Measurements from ENCODE around the gene AGO1.
"Not testable (repeated sequence)": the region's sequence is repeated elsewhere in the genome, so short reads cannot be mapped to it uniquely, and the experiment has no call there.

AGO1 gene

DNA sequence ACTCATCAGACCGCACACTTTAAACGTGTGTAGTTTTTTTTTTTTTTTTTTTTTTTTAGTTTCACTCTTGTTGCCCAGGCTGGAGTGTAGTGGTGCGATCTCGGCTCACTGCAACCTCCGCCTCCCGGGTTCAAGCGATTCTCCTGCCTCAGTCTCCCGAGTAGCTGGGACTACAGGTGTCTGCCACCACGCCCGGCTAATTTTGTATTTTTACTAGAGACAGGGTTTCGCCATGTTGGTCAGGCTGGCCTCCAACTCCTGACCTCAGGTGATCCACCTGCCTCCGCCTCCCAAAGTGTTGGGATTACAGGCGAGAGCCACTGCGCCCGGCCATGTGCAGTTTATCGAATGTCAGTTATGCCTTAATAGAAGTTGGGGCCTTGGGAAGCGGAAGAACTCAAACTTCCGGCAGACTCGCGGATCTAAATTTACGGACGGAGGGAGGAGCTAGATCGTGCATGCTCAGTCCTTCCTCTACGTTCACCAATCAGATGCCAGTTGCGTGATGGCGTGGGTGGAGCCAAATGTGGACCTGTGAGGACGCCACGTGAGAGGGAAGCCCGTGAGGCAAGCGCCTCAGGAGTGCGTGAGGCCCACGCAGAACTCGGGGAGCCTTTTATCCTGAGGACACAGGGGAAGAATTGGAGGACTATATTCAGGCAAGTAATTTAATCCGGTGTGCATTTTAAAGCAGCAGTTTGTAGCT, 13.6 kb upstream of the AGO1 start:
- not testable (repeated sequence) for DNase-seq (ENCODE audit: low read depth)

DNA sequence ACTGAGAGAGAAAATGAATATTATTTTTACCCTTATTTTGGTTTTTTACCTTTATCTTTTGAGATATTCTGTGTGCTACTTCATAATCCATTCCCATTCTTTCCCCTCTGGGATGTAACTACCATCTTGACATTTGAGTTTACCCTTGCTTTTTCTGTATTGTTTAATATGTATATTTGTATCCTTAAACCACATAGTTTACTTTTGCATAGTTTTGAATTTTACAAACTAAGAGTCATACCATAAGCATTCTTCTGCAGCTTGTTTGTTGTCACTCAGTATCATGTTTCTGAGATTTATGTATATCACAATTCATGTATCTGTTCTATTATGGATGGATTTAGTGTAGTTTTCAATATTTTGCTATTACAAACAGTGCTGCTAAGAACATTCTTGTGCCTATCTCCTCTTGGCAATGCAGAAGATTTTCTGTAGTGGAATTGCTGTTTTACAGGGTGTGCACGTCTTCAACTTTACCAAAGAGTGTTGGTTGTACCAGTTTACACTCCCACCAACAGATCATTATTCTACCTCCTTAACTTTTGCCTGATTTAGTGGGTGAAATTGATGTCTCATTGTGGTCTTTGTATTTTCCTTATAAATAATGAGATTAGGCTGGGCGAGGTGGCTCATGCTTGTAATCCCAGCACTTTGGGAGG, 12.2 kb upstream of the AGO1 start:
- no peak for DNase-seq (ENCODE audit: low read depth)

DNA sequence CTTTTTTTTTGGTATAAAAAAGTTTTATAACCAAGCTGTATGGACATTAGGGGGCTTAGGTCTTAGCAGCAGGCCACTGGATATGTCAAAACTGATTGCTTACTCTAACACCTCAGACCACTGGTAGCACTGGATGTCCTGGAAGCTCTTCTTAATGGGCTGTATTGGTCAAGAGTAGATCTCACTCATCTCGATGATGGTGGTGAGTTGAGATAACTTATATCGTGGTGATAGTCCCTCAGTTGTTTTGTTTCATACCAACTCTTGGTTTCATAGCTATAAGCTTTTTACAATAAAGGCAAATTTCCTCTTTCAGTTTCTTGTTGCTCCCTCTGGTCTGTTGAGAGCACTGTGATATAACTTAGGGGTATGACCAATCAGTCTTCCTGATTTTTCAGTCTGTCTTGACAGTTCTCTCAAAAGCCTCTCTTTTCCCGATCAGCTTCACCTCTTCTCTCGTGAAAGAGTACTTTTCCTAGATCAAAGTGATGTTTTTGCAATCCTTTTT, 9.7 kb upstream of the AGO1 start:
- no peak for DNase-seq (ENCODE audit: low read depth)

DNA sequence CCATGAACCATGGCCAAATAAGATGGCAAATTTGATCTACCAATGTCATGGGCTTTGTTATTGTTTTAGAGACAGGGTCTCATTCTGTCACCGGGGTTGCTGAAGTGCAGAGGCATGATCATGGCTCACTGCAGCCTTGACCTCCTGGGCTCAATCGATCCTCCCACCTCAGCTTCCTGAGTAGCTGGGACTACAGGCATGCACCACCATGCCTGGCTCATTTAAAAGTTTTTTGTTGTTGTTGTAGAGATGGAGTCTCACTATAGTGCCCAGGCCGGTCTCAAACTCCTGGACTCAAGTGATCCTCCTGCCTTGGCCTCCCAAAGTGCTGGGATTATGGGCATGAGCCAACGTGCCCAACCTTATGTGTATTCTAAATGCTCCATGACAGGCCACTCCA, 8.9 kb upstream of the AGO1 start:
- DNase-seq (ENCODE audit: low read depth), result not testable (repeated sequence)

DNA sequence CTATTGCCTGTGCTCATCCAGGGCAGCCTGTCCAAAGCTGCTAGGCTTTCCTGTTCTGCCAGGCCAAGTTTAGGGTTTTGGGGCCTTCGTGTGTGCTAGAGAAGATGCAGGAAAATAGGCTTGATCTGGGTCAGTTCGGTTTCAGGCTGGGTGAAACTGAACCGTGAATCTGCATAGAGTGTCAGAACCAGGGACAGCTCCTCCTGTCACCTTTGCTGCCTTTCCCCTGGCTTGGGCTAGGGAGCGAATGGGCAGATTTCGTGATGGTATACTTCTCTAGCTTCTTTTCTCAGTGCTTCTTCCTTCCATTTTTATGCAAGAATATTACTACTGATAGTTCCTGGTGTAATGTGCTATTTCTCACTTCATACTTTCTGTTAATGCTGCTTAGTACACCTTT, 6.0 kb upstream of the AGO1 start:
- DNase-seq (ENCODE audit: low read depth), result no peak

DNA sequence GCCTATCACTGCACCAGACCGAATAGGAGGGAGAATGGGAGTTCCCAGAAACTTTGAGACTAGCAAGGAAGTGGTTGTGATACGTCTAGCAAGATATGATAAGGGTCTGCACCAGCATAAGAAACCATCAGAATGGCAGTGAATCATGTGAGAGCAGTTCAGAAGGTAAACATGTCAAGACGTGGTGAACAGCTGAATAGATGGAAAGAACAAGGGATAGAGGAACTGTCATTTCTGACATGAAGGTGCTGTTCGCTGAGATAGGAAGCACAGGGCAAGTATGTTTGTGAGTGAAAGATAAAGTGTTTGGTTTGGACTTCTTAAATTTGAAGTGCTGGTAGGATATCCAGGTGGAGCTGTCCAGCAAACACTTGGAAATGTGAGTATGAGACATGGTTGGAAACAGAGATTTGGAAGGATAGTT, 1.1 kb upstream of the AGO1 start:
- DNase-seq (ENCODE audit: low read depth), result no peak

DNA sequence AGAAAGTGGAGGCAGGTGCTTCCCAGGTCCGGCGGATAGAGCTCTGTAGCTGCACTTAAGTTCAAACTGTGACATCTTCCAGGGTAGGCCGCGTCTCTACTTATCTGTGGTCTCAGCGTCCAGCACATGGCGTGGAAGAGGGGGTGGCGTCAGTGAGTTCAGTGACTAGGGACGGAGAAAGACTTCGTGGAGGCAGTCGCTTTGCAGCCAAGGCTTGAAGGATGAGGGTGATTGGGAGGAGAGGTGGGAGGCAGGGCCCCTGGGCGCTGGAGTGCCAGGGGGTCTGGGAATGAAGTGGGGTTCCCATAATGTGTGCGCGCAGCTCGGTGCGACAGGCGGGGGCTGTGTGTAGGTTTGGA, 444 bp upstream of the AGO1 start:
- no peak for DNase-seq (ENCODE audit: low read depth)

DNA sequence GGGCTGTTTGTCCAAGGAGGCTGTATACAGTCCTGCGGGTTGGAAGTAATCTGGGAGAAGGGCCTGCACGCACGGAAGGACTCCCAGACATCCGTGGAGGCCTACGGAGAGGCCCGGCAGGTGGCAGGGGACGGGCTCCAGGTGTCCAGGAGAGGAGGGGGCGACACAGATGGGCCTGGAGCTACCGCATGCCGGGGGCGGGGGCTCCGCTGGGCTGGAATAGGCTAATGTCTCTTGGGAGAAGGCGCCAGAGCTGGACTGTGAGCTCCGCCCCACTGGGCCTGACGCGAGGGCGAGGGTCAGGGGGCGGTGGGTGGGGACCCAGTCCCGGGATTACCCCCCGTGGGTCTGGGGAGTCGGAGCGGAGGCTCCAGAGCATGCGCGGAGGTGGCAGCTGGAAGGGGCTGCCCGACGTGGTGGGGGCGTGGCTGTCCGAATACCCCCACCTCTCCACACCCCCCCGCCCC, 659 bp downstream of the AGO1 start:
- DNase-seq (ENCODE audit: low read depth), result peak; percentile 19

DNA sequence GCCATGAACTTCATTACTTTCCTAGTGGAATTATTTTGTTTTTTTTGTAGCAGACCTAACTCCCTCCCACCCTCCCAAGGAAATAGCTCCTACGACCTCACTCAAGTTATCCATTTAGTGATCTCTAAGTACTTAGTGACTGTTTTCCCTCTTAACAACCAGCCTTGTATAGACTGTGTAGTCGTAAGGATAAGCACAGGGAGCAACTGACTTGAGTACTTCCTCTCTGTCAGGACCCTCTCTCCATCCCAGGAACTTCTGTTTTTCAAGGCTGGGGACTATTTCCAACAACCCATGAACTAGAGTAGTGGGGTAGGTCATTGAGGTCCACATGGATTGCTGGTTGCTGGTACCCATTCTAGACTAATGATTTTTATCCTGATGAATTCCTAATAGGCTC, 1.9 kb downstream of the AGO1 start:
- DNase-seq (ENCODE audit: low read depth), result no peak

DNA sequence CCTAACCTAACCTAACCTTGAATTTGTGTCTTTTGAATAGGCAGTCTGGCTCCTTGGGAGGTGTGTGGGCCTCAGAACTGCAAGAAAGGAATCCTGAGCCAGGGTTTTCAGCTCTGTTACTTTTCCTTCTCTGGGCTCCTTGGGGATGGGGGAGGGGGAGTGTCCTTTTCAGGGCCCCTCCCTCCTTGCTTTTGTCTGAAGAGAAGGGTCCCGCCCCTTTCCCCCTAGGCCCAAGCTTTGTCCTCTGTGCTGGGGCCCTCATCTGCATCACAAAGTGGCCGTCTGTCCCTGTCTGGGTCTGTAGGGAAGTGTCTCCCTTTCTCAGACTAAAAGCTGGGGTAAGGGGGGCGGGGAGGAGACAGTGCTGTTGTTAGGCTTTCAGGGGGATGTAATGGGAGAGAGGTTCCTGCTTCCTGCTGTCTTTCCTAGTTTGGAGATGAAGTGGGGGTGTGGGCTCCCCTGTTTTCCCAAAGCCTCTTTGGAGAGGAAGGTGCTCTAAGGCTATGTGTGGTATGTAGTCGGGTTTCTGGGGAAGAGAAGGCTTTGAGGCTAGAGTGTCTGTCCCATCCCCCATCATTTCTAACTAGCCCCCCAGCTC, 3.1 kb downstream of the AGO1 start:
- DNase-seq (ENCODE audit: low read depth), result no peak

DNA sequence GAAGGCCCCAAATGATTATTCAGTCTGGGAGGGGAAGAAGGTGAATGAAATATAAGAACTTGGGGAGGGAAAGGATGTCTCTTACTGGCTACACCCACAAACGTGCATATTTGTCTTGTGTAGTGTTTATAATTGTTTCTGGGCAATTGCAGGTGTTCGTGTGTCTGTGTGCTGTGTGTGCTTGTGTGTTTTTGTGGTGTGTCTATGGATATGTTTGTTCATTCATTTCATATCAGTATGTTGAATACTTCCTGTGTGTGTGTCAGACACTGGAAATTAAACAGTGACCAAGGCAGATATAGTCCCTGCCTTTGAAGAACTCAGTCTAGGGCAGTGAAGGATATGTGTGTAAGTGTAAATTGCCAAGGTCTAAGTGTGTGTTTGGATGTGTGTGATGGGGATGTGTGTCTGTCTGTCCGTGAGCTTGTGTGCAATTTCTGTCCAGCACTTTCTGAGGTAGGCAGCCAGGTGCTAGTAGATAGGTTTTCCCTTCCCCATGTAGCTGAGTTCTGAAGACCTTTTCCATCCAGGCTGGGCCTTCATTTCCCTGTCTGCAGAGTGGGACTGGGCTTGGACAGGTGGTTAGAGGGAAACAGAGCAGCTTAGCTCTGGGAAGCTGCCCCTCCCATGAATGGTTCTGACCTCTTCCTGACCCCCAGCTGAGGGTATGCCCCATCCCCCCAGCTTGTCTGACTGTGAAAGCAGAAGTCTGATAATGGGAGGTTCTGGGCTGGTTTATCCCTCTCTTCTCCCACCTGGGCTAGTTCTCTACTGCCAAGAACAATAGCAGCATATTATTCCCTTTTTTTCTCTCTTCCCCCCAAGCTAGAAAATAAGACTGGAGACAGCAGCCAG, 3.8 kb downstream of the AGO1 start:
- no peak for DNase-seq (ENCODE audit: low read depth)

DNA sequence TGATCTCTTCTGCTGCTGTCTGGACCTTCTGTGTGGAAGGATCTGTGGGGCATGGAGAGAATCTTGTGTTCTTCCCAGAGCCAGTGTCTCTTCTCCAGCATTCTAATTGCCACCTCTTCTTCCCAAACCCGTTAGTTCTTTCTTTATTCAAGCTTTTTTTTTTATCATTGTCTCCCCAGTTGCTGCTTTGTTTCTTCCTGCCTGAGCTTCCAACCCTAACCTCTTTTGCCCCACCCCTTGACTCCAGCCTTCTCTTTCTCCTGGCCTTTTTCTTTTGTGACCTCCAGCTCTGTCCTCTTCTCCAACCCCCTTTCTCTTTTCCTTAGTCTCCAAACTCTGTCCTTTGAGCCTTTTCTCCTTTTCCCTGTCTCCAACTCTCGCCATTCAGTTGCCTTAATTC, 4.5 kb downstream of the AGO1 start:
- no peak for DNase-seq (ENCODE audit: low read depth)

DNA sequence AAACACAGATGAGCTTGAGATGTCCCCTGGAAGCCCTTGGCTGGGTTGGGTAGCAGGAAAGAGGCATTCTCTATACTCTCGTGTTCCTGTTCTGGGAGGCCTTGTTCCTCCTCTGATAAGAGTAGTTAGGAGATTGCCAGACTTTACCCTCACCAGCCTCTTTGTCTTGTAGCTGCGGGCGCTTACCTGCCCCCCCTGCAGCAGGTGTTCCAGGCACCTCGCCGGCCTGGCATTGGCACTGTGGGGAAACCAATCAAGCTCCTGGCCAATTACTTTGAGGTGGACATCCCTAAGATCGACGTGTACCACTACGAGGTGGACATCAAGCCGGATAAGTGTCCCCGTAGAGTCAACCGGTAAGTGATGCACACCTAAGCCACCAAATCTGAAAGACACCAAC, 5.2 kb downstream of the AGO1 start:
- no peak for DNase-seq (ENCODE audit: low read depth)

DNA sequence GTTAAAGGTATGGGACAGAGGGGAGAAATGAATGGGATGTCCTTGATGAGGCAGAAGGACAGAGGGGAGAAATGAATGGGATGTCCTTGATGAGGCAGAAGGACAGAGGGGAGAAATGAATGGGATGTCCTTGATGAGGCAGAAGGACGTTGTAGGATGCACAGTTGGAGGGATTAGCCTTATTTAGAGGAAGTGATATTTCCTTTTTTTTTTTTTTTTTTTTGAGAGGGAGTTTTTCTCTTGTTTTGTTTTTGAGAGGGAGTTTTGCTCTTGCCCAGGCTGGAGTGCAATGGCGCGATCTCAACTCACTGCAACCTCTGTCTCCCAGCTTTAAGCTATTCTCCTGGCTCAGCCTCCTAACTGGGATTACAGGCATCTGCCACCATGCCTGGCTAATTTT, 6.0 kb downstream of the AGO1 start:
- DNase-seq (ENCODE audit: low read depth), result not testable (repeated sequence)

DNA sequence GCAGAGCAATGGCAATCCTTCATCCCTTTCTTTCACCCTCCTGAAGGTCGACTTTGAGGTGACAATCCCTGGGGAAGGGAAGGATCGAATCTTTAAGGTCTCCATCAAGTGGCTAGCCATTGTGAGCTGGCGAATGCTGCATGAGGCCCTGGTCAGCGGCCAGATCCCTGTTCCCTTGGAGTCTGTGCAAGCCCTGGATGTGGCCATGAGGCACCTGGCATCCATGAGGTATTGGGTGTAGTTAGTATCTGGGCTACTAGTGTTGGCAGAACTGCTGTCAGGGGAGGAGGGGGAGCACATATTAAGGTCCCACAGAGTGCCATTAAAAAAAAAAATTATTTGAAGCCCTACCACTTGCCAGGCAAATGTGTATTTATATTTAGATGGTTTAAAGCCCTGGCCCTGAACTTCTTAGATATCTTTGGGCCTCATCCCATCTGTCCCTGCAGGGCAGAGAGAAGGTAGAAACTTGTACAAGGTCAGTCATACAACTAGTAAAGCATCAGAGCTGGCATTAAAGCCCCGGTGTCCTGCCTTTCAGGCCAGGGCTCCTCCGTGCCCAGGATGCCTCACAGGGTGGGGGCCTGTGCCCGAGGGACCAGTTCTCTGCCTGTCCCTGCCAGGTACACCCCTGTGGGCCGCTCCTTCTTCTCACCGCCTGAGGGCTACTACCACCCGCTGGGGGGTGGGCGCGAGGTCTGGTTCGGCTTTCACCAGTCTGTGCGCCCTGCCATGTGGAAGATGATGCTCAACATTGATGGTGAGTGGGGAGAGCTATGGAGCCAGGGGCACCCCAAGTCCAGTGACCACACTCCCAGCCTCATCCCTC, 10.3 kb downstream of the AGO1 start:
- DNase-seq (ENCODE audit: low read depth), result no peak

DNA sequence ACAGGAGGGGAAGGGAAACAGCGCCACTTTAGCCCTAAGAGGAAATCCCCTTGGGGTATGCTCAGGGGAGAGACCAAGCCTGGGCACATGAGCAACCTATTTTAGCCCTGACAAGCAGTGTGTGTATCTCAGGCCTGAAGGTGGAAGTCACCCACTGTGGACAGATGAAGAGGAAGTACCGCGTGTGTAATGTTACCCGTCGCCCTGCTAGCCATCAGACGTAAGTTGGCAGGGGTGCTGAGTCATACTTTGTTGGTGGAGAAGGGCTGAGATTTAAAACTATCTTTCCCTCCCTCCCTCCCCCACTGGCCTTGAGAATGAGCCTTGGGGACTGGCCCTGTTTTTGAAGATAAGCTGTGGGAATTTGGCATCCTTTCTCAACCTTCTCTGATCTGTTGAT, 11.2 kb downstream of the AGO1 start:
- no peak for DNase-seq (ENCODE audit: low read depth)

DNA sequence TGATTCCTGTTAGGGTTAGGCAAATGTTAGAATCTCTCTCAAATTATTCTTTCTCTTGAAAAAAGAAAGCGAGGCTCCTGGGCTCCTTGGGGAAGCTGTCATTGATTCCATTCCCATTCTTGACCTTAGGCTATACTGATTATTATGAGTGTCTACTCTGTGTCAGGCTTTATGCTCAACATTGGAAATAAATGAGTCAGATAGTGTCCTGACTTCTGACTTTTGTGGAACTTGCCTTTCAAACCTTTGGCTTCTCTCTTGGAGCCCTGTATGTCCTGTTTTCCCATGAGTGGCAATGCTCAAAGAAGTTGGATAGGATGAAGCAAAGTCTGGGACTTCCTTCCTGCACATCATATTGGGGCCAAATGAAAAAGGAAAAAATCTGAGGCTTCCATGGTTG, 11.6 kb downstream of the AGO1 start:
- DNase-seq (ENCODE audit: low read depth), result no peak

DNA sequence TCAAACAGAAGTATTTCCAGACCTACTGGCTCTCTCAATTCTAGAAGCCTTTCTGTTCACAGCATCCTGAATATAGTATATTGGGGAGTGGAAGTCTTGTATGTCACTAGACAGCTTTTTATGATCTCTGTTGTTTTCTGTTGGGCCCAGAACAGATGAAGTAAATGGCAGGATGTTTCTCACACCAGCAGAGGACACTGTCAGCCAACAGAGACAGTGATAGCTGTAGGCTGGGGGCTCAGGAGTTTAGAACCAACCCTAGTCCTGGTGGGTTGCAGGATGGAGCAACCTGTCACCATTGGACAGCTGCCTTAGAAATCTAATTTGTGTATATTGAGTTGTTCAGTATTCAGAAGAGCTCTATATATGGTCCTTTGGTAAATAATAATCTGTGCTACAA, 16.9 kb downstream of the AGO1 start:
- no peak for DNase-seq (ENCODE audit: low read depth)

DNA sequence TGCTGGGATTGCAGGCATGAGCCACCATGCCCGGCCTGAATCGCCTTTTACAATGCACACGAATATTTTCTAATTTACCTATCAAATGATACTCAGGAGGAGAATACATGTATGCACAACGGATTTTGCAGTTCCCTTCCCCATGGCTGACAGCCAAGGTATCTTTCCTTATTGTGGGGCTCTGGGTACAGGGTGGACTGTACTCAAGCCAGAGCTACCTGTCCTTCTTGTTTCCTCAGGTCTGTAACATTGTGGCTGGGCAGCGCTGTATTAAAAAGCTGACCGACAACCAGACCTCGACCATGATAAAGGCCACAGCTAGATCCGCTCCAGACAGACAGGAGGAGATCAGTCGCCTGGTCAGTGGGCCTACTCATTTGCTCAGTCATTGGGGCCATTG, 18.2 kb downstream of the AGO1 start:
- DNase-seq (ENCODE audit: low read depth), result no peak

DNA sequence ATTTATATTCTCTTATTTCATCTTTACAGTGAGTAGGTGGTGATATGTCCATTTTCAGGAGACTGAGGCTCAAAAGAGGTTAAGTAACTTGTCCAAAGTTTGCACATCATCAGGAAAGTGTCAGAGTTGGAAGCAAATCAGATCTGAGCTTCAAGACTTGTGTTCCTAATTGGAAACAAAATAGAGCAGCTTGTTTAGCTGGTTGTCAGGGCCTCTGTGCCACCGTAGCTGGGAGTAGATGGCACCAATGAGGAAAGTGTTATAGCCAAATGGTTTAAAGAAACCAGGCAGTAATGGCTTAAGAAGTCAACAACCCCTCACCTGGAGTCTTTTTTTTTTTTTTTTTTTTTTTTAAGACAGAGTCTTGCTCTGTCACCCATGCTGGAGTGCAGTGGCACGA, 19.7 kb downstream of the AGO1 start:
- DNase-seq (ENCODE audit: low read depth), result no peak

DNA sequence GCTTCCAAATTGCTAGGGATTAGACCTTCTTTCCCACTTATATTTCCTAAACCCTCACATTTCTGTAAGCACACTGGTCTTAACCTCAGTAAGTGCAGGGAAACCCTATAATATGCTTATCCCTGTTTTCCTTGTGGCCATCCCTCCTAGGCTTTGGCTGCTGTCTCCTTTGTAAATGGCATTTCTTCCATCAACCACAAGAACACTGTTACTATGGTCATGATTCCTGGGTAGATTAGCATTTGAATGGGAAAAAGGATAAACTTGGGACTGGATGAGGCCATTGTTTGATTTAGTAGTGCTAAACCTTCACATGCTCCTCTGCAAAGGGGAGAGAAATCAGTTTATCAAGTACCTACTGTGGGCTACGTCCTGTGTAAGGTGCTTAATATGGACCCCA, 31.7 kb downstream of the AGO1 start:
- no peak for DNase-seq (ENCODE audit: low read depth)

All from T follicular helper cell (primary cell).